IPS DF 19.7 (cell line): Measurements from ENCODE around the gene INTS11.

ENCODE experiments used
- DNase-seq: peaks from one replicate; pipeline ENCODE4 v3.0.0-alpha.2; 2013; ENCODE audit warnings: low read depth, low spot score

The INTS11 gene

GRCh38 chr1:1312450-1313314 lies 11.8 kb downstream of the INTS11 start:
- no peak for DNase-seq

GRCh38 chr1:1311107-1312104 lies 13.1 kb downstream of the INTS11 start:
- no peak for DNase-seq

GRCh38 chr1:1310476-1311053 lies 13.9 kb downstream of the INTS11 start:
- no peak for DNase-seq

- no peak for DNase-seq
These were observed 14.4 kb downstream of the INTS11 start for GRCh38 chr1:1310109-1310385.

- DNase-seq: no peak
These were observed 15.0 kb downstream of the INTS11 start for GRCh38 chr1:1309251-1310108.

GRCh38 chr1:1308756-1309250 lies 15.7 kb downstream of the INTS11 start:
- no peak for DNase-seq

DNA sequence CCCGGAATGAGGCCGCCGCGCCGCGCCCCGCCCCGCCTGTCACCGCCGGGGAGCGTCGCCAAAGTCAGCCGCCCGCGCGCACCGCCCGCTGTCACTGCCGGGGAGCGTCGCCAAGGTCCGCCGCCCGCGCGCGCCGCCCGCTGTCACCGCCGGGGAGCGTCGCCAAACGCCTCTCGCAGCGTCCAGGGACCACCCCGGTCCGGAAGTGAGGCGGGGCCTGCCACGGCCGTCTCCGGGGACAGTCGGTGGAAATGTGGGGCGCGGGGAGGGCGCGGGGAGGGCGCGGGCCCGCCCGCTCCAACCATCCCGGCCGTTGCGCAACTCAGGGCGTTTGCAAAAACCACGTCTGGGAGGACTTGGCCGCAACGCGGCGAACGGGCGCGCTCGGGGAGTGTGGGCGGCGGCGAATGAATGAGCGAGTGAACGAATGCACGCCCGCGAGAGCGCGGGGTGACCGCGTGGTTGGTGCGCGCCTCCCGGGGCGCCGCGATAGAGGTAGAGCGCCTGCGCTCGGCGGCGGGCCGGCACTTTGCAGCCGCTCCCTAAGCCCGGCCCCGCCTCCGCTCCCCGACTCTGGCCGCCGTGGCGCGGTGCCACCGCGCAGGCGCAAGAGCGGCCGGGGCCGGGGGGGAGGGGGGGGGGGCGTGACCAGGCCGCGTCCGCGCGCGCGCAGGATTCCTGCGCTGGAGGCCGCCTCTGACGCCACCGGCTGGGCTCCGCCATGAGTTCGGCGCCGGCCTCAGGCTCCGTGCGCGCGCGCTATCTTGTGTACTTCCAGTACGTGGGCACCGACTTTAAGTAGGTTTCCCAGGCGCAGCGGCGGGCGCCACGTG lies 16.3 kb downstream of the INTS11 start, which contains the start of the genes ACAP3 and PUSL1:
ACAP3 (minus strand) TSS at position 8 of the 833 bp plus-strand sequence. CDS start 115 bp downstream, outside the sequence.
PUSL1 (plus strand) TSS at position 675 of the 833 bp plus-strand sequence; CDS start at position 722, 47 bp downstream.
- DNase-seq: no peak

- DNase-seq: no peak
These were observed 17.1 kb downstream of the INTS11 start for GRCh38 chr1:1307261-1307922.

DNA sequence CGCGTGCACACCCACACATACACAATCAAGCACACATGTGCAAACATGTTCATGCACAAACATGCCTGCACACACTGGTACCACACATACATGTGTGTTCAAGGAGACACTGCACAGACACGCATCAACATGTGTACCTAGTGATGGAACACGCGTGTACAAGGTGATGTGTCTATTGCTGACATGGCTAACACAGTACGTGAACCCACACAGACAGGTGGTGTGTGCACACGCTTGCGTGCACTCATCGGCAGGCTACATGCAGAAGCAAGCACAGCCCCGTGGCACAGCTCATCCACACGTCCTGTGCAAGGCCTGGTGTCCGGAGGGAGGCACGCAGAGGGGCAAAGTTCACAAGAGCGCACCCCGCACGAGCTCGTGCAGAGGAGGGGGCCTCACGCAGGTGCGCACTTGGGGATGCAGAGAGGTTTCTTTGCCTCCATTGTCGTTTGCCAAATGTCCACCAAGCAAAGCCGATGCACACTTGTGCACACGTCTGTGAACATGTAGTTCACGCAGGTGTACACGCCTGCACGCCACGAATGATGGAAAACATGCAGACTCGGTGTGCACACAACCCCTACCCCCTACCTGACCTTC lies 17.7 kb downstream of the INTS11 start:
- DNase-seq: no peak

DNA sequence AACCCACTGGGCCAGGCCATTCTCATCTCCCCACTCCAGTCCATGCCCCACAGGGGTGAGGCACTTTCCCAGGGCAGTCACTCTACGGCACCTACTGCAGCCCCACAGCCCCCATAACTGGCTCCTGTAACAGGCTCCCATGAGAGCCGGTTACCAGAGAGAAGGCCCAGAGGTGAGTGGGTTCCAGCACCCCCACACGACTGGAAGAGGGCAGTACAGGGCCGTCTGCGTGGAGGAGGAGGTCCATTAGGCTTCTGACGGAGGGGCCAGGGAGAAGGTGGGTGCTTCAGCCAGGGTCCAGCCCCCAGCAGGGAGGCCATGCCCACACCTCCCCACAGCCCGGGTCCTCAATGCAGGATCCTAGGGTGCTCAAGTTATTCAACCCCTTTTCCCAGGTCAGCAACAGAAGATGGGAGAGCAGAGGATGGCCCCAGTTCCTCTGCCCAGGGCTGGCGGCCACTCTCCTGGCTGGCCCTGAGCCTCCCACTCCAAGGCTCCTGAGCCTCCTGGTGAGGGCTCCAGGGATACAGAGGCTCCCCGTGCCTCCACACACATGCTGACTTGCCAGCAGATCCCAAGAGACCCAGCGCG lies 18.3 kb downstream of the INTS11 start:
- DNase-seq: no peak

- no peak for DNase-seq
These were observed 19.0 kb downstream of the INTS11 start for GRCh38 chr1:1305300-1306069.

GRCh38 chr1:1304331-1305299 lies 19.8 kb downstream of the INTS11 start:
- DNase-seq: no peak

DNA sequence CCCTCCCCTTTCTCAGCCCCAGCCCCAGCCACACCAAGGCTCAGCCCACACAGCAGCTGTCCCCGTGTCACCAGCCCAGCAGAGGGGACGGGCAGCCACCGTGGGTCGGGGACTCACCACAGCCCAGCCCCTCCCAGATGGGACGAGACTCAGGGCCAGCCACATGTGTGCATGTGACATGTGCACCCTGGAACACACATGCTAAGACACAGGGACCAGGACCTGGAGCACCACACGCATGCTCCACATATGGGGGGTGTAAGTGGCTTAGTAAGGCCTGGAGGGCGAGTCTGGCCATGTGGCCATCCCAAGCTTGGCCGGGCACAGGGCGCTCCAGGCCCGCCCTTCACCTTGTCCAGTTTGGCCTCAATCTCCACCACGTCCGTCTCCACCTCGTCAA lies 20.7 kb downstream of the INTS11 start:
- DNase-seq: no peak

DNA sequence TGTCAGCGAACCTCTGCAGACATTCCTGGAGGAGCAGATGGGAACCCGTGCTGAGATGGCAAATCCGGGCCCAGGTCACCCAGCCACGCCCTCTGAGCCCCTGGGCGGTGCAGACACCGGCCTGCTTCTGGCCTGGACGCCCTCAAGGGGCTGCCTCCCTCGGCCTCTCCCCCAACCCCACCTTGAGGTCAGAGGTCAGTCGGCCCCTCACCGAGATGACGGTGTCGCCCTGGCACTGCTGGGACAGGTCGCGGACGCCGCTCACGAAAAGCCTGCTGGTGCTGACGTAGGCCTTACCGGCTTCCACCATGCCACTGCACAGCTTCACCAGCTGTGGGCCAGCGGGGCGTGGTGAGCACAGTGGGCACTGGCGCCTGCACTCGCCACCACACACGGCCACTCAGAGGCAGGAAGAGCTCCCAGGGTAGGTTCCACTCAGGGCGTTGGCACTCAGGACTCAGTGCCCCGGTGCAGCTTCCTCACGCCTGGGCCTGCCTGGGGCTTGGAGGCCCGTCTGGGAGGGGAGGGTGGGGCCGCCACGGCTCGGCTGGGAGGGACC lies 21.4 kb downstream of the INTS11 start:
- no peak for DNase-seq

DNA sequence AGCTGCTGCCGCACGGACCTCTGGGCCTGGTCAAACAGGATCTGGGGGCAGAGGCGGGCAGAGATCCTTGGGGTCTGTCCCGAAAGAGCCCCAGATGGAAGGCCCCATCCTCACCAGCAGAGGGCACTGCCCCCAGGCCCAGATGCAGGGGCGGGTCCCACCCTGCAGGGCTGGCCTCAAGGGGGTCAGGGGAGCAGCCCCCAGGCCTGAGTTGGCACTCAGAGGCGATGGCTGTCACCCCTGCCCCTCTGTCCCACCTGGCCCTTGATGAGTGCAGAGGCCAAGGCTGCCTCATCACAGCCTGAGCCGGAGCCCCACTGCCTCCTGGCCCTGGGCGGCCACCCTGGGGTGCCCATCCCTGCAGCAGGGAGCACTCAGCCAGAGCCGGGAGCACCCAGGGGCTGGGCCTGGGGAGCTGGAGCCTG lies 22.4 kb downstream of the INTS11 start:
- no peak for DNase-seq

DNA sequence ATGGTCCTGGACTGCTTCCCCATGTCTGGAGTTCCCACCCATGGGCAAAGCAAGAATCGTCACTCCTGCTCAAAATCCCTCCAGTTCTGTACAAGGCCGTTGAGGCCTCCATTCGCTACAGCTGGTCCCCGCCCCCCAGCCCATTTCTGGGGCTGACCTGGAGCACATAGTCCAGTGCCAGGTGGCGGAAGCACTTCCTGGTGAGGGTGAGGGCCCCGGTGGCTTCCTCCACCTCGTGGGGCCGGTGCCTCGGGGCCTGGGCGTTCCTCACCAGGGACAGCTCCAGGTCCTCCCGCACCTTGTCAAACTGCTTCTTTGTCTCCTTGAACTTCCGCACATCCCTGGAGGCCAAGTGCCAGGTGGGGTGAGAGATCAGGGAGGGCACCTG lies 24.1 kb downstream of the INTS11 start:
- no peak for DNase-seq
